GM12872 (cell line): ENCODE data around the gene ANKRD11.

Experiments
- TF ChIP-seq, protein P1 (sequence below): IDR thresholded peaks from 3 replicates; pipeline ENCODE4 v1.5.1; 2011; ENCODE audit warnings: low read depth, mild to moderate bottlenecking, low read length, moderate library complexity; ENCODE audit not compliant: insufficient read depth

ANKRD11 gene

DNA sequence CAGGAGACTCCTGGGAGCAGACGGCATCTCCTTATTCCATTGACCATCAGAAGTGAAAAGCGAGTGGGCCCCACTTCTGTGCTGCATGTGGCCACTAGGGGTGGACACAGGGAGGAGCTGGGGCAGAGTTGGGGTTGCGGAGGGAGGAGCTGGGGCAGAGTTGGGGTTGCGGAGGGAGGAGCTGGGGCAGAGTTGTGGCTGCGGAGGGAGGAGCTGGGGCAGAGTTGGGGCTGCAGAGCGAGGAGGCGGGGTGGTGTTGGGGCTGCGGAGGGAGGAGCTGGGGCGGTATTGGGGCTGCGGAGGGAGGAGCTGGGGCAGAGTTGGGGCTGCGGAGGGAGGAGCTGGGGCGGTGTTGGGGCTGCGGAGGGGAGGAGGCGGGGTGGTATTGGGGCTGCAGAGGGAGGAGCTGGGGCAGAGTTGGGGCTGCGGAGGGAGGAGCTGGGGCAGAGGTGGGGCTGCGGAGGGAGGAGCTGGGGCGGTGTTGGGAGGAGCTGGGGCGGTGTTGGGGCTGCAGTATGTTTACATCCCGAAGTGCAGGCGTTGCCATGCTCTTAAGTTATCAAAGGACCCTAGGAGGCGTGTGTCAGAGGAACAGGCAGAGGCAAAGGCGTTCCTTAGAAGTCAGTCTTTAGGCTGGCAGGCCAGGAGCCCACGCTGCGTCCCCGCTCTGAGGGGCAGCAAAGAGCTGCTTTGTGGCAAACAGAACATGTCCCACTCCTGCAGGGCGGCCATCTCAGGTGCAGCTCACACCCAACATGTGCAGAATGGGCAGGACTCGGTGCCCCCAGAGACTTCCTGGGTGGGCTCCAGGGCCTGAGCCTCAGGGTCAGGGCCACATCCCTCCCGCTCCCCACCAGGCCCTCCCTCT lies 196.9 kb downstream of the ANKRD11 start:
- TF ChIP-seq, protein P1, sequence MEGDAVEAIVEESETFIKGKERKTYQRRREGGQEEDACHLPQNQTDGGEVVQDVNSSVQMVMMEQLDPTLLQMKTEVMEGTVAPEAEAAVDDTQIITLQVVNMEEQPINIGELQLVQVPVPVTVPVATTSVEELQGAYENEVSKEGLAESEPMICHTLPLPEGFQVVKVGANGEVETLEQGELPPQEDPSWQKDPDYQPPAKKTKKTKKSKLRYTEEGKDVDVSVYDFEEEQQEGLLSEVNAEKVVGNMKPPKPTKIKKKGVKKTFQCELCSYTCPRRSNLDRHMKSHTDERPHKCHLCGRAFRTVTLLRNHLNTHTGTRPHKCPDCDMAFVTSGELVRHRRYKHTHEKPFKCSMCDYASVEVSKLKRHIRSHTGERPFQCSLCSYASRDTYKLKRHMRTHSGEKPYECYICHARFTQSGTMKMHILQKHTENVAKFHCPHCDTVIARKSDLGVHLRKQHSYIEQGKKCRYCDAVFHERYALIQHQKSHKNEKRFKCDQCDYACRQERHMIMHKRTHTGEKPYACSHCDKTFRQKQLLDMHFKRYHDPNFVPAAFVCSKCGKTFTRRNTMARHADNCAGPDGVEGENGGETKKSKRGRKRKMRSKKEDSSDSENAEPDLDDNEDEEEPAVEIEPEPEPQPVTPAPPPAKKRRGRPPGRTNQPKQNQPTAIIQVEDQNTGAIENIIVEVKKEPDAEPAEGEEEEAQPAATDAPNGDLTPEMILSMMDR: 0 out of 3 replicates have a peak, but pooled peaks have one; percentile 1

DNA sequence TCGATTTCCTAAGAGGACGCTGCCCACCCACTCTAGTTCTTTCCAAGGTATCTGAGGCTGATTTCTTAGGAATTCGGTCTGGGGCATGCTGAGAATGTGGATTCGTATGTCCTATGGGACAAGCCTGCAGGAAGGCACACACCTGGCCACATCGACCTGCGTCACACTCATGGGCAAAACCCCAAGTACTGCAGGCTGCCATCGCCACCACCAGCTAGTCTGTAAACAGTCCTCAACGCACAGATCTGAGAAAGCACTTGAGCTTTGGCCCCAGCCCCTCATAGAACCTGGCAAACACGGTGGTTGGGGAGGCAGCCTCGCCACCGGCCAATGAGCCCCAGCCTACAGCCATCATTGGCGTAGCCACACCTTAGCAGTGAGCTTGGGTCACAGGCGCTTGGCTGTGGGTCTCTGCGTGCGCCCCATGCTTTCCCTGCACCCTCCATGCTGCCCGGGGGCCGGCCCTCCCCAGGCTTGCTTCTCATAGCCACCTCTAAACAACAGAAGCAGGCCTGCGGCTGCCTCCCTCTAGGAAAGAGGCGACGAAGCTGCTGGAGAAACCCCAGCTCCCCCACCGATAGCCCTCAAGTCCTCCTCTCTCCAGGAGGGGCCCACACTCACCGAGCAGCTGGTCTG lies 197.8 kb downstream of the ANKRD11 start:
- TF ChIP-seq, protein P1: no peak

DNA sequence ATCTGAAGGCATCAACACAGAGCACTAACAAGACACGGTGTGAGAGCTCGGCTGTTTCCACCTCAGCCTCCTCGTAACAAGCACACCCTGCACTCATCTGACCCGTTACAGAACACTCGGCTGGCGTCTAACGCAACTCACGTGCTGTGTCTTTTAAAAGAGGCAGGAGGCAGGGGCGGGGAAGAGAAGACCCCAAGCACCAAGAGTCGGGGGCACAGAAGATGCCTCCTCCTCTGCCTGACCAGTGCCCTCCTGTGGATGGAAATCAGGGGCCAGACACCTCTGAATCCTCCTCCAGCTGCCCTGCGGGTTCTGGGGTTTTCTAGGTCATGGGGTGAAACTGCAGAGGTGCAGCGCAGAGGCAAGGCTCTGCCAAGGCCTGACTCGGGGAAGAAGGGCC lies 198.6 kb downstream of the ANKRD11 start:
- TF ChIP-seq, protein P1: no peak

DNA sequence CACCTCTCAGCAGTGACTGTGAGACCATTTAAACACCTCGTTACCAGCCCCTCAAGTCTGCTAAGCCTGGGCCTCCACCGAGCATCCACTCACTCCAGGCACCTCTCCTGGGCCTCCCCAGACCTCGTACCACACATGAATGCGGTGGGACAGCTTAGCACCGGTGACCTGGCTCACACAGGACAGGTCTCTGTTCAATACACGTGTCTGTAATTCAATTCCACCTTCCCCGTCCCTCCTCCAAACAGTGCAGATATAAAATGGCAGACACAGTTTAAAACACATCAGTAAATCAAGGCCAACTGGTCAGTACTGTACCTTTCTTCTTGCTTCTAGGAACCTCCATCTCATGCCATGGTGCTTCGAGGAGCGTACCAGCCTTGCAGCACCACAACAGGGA lies 199.0 kb downstream of the ANKRD11 start:
- TF ChIP-seq, protein P1: no peak

DNA sequence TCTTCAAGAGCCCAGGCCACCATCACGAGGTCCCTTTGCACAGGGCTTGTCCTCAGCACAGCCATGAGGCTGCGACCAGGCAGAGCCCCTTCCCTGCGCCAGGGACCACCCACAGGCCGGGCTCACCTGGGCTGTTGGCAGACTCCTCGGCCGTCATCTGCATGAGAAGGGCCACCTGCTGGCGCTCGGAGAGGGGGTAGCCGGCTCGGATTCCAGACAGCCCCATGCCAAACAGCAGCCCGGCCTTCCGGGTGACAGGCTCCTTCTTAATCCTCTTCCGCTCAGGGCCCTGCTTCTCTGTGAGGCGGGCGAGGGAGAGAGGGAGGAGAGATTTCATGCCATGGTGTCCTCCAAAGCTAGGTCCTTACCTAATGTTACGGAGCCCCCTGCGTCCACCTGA lies 199.5 kb downstream of the ANKRD11 start:
- TF ChIP-seq, protein P1: no peak

DNA sequence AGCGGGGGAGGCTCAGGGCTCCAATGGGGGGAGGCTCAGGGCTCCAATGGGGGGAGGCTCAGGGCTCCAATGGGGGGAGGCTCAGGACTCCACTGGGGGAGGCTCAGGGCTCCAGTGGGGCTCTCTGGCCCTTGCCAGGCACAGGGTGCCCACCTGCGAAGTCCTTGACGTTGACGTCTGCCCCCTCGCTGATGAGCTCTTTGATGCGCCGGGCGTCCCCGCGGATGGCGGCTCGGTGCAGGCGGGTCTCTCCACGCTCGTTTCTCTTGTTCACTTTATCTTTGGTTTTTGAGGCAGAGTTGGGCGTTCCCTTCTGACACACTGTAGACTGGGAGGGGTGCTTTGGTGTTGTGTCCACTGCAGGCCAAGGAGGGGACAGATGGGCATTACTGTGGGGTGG lies 199.9 kb downstream of the ANKRD11 start:
- TF ChIP-seq, protein P1: no peak
